GM06990 (cell line): ENCODE results near the gene ABCC1.
"Not testable (repeated sequence)": the region's sequence is repeated elsewhere in the genome, so short reads cannot be mapped to it uniquely, and the experiment has no call there.

Source experiments
- DNase-seq: peaks from one replicate; pipeline ENCODE4 v3.0.0-alpha.2; 2011; ENCODE audit not compliant: insufficient read length; ENCODE audit errors: extremely low read depth
- H3K27me3 ChIP-seq: replicated peaks from 2 replicates; pipeline ENCODE4 v1.6.0; 2011; ENCODE audit warnings: low read length; ENCODE audit not compliant: control insufficient read depth, insufficient read depth
- H3K36me3 ChIP-seq: 2 replicates; pipeline ENCODE4 v1.5.1; 2011; ENCODE audit warnings: low read length; ENCODE audit not compliant: control insufficient read depth, insufficient read depth
- H3K4me3 ChIP-seq: replicated peaks from 2 replicates; pipeline ENCODE4 v1.5.1; 2011; ENCODE audit warnings: low read depth, mild to moderate bottlenecking, control low read depth, low read length
- TF ChIP-seq, protein P1 (sequence below): IDR thresholded peaks from 2 replicates; pipeline ENCODE4 v1.5.1; 2011; ENCODE audit warnings: low read length, control low read depth, mild to moderate bottlenecking, inconsistent platforms; ENCODE audit not compliant: insufficient read depth, poor library complexity, severe bottlenecking

The ABCC1 gene

DNA sequence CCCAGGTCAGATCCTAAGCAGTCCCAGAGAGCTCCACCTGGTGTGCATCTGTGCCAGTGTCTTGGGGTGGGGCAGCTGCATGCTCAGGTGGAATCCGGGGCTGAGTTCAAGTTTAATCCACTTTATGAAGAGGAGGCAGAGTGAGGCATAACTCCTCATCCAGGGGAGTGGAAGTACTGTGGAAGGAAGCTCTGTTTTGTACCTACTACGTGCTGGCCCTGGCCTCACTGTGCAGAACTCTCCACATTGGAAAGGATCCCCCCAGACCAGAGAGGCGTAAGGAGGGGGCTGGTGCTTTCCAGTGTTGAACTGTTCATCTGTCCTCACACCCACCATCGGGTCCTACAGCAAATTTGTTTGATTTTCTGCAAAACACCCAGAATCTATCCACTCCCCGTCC, 195.9 kb downstream of the ABCC1 start:
- Histone ChIP-seq H3K4me3 (no peak overlapping the region), H3K27me3 (no peaks in the 10 kb centered on the region), H3K36me3 (peaks cover 25% of the 10 kb centered on the region)
- TF ChIP-seq, protein P1, sequence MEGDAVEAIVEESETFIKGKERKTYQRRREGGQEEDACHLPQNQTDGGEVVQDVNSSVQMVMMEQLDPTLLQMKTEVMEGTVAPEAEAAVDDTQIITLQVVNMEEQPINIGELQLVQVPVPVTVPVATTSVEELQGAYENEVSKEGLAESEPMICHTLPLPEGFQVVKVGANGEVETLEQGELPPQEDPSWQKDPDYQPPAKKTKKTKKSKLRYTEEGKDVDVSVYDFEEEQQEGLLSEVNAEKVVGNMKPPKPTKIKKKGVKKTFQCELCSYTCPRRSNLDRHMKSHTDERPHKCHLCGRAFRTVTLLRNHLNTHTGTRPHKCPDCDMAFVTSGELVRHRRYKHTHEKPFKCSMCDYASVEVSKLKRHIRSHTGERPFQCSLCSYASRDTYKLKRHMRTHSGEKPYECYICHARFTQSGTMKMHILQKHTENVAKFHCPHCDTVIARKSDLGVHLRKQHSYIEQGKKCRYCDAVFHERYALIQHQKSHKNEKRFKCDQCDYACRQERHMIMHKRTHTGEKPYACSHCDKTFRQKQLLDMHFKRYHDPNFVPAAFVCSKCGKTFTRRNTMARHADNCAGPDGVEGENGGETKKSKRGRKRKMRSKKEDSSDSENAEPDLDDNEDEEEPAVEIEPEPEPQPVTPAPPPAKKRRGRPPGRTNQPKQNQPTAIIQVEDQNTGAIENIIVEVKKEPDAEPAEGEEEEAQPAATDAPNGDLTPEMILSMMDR: no peak
- no peak for DNase-seq

DNA sequence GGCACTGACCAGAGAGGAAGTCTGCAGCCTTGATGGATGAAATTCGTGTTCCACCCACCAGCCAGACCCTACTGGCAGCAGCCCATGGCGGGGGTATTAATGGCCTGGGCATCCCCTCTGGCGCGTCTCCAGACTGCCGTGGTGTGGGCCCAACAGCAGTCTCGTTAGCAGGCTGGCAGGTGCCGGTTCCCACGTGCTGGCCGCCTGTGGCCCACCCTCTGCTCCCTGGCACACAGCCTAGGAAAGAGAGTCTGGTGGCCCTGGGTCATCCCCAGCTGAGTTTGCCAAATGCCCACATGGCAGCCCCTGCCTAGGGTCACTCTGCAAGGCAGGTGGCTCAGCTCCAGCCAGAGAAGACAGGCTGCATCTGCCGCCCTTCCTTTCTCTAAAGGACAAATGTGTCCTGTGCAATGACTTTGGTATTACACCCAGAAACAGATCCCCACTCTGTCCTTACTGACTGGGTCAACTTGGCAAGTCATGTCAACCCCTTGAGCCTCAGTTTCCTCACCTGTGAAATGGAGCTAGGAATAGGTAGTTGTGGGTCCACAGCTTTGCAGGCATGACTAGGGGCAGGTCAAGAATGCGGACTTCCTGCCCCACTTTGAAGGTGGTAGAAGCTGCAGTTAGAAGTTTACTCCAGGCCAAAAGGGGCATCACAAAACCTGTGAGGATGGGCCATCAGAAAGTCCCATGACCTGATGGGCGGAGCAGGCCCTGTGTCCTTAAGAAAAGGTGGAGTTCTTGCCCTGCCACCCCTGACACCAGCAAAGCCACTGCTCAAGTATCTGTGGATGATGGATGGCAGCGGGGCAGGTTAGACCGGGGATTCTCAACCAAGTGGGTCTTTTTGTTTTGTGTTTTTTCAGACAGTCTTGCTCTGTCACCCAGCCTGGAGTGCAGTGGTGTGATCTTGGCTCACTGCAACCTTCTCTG, 197.2 kb downstream of the ABCC1 start:
- Histone ChIP-seq H3K27me3 (no peaks in the 10 kb centered on the region), H3K36me3 (peaks cover 16% of the 10 kb centered on the region), H3K4me3 (no peak overlapping the region)
- no peak for DNase-seq
- TF ChIP-seq, protein P1: no peak

DNA sequence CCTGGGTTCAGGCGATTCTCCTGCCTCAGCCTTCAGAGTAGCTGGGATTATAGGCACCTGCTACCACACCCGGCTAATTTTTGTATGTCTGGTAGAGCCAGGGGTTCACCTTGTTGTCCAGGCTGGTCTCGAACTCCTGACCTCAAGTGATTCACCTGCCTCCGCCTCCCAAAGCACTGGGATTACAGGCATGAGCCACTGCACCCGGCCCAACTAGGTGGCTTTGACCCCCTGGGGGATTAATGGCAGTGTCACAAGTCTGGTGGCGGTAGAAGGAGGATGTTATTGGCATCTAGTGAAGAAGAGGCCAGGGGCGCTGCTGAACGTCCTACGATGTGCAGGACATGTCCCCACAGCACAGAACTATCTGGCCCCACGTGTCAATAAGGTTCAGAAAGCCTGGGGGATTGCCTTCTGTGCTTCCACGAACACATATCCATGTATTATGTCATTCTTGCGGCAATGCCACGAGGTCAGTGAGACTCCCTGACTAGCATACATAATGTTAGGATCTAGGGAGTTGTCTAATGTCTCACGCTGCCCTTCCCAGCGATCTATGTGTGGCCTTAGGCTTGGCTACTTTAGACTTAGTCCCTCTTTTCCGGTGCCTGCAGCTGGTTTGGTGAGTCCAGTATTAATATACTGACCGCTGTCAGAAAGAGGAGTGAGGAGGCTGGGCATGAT, 198.0 kb downstream of the ABCC1 start:
- Histone ChIP-seq H3K4me3 (no peak overlapping the region), H3K27me3 (no peaks in the 10 kb centered on the region), H3K36me3 (peaks cover 12% of the 10 kb centered on the region)
- TF ChIP-seq, protein P1: no peak
- no peak for DNase-seq

DNA sequence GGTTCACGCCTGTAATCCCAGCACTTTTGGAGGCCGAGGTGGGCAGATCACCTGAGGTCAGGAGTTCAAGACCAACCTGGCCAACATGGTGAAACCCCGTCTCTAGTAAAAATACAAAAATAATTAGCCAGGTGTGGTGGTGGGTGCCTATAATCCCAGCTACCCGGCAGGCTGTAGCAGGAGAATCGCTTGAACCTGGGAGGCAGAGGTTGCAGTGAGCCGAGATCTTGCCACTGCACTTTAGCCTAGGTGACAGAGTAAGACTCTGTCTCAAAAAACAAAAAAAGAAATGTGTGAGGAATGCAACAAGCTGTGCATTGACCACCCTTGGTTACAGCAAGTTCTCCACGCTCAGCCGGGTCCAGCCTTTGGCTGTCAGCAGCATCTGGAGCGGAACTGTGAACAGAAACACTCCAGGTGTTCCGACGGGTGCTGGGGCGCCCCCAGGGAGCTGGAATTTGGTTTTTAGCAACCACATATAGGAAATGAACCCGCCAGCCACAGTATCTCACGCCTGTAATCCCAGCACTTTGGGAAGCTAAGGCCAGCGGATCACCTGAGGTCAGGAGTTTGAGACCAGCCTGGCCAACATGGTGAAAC, 198.7 kb downstream of the ABCC1 start:
- not testable (repeated sequence) for DNase-seq, H3K27me3 ChIP-seq, H3K36me3 ChIP-seq, H3K4me3 ChIP-seq

- TF ChIP-seq, protein P1: no peak
- Histone ChIP-seq H3K27me3 (no peaks in the 10 kb centered on the region), H3K36me3 (peaks cover 6% of the 10 kb centered on the region), H3K4me3 (no peak overlapping the region)
- no peak for DNase-seq
These were observed 199.3 kb downstream of the ABCC1 start for GRCh38 chr16:16148755-16149154.

DNA sequence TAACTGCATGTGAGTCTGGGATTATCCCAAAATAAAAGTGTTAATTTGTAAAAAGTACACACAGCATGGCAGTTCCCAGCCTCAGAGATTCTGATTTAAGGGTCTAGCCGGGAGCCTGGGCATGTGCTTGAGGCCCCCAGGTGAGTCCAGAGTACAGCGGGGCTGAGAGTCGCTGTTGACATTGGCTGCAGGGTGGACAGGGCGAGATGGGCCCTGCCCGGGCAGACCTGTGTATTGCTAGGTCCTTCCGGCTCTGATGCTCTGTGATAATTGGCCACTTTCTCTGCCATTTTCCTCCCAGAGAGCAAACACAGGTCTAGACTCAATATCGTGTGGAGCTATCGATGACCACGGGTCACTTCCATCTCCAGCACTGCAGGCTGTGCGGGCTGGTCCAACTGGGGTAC, 200.3 kb downstream of the ABCC1 start:
- TF ChIP-seq, protein P1: no peak
- DNase-seq: no peak
- H3K36me3 ChIP-seq: peaks cover 3% of the 10 kb centered on the region
- H3K4me3 ChIP-seq: no peak overlapping the region
- H3K27me3 ChIP-seq: no peaks in the 10 kb centered on the region
